Measurements from ENCODE around the gene FAF1.

- no peak for TF ChIP-seq EGR1 (IDR thresholded peaks at IDR 0.05)
- TF ChIP-seq CREB1 (IDR thresholded peaks at IDR 0.05; ENCODE audit: low read depth): no peak
- TF ChIP-seq REST (IDR thresholded peaks at IDR 0.05; ENCODE audit: low read depth): no peak
- no peak for TF ChIP-seq ZBTB7A (IDR thresholded peaks at IDR 0.05; ENCODE audit: low read depth)
- TF ChIP-seq TAF1 (IDR thresholded peaks at IDR 0.05; ENCODE audit: low read depth): no peak
- no peak for TF ChIP-seq CEBPB (IDR thresholded peaks at IDR 0.05)
- TF ChIP-seq USF1 (IDR thresholded peaks at IDR 0.05): no peak
- no peak for TF ChIP-seq YY1 (IDR thresholded peaks at IDR 0.05; ENCODE audit: low read depth)
- no peak for TF ChIP-seq MAX (IDR thresholded peaks at IDR 0.05)
- no peak for TF ChIP-seq EP300 (IDR thresholded peaks at IDR 0.05; ENCODE audit: borderline replicate concordance)
Observed at GRCh38 chr1:50487725-50488124, 472.3 kb downstream of the FAF1 start.
